K562 (cell line): ENCODE measurements around the gene SH3PXD2B. TPM values are rescaled to one million over a fixed set of nuclear protein-coding genes. Genes with fewer than 3 reads are reported as not detected.

ENCODE experiments used
- HNRNPL ChIP-seq: fragments of 200-400 bp; formaldehyde crosslinking; IDR thresholded peaks from 2 replicates; pipeline ENCODE4 v1.6.1; 2017; ENCODE audit warnings: low read depth, mild to moderate bottlenecking, low read length
- LCOR ChIP-seq: sonication (generic); formaldehyde crosslinking; IDR thresholded peaks from 2 replicates; pipeline ENCODE4 v1.8.0; 2022; ENCODE audit warnings: mild to moderate bottlenecking, missing genetic modification reagents
- LEF1 ChIP-seq: fragments of 450-650 bp; IDR thresholded peaks from 2 replicates; pipeline ENCODE4 v1.6.1; 2016; ENCODE audit warnings: mild to moderate bottlenecking
- MYC ChIP-seq, 2 experiments: fragments of 250-450 bp in 1 of 2; sonication (Bioruptor Pico) in 1 of 2; IDR thresholded peaks; 2 replicates each; pipeline versions ENCODE4 v1.5.1 to v1.6.1; 2012 to 2021; ENCODE audit warnings: low read depth in 2 of 2, borderline replicate concordance in 1 of 2, improper control_type of control experiment in 1 of 2, low read length in 1 of 2, mild to moderate bottlenecking in 1 of 2, moderate library complexity in 1 of 2
- NR2F6 ChIP-seq: fragments of 450-650 bp; formaldehyde crosslinking; IDR thresholded peaks from 2 replicates; pipeline ENCODE4 v1.4.0; 2020; ENCODE audit warnings: mild to moderate bottlenecking
- PHF21A ChIP-seq: fragments of 450-650 bp; IDR thresholded peaks from 2 replicates; pipeline ENCODE4 v1.6.1; 2017; ENCODE audit warnings: low read depth, borderline replicate concordance
- POLR2H ChIP-seq: IDR thresholded peaks from 2 replicates; pipeline ENCODE4 v1.6.1; 2016; ENCODE audit warnings: missing genetic modification characterization, low read depth, mild to moderate bottlenecking, control low read depth, missing compliant biosample characterization, moderate library complexity
- RREB1 ChIP-seq: fragments of 250-450 bp; sonication (Bioruptor Pico); IDR thresholded peaks from 2 replicates; pipeline ENCODE4 v1.4.0; 2020
- TCF3 ChIP-seq: sonication (generic); formaldehyde crosslinking; IDR thresholded peaks from 2 replicates; pipeline ENCODE4 v1.4.0; 2020; ENCODE audit warnings: mild to moderate bottlenecking, missing genetic modification reagents
- ZNF121 ChIP-seq: sonication (generic); formaldehyde crosslinking; conservative IDR thresholded peaks from 2 replicates; pipeline ENCODE4 v1.8.0; 2022; ENCODE audit warnings: missing genetic modification reagents
- ZNF146 ChIP-seq: IDR thresholded peaks from one replicate; pipeline ENCODE4 v1.6.1; 2018; ENCODE audit warnings: missing compliant biosample characterization; ENCODE audit not compliant: unreplicated experiment
- ZNF384 ChIP-seq: IDR thresholded peaks from 2 replicates; pipeline ENCODE4 v1.6.1; 2012; ENCODE audit warnings: low read depth, low read length, improper control_type of control experiment
- polyA plus RNA-seq, 8 experiments: library from polyadenylated mRNA; depleted of rRNA in 4 of 8; stranded (reverse) in 5 of 8; unstranded in 3 of 8; fragments of >200 nt; fragmentation: Nextera tagmentation in 2 of 8; fragmentation: Illumina TruSeq in 1 of 8; extraction: Ambion mirVana in 2 of 8; extraction: Trizol in 1 of 8; gene quantifications; 2 replicates each; pipeline versions ENCODE4 v1.2.1 to v1.2.3, GENCODE V29; 2011 to 2014; ENCODE audit warnings: inconsistent platforms in 1 of 8, missing spikeins in 1 of 8
- total RNA-seq, 7 experiments: library from RNA; depleted of rRNA in 6 of 7; stranded (reverse); fragments of >200 nt in 6 of 7; fragmentation: Illumina TruSeq in 2 of 7; extraction: Trizol in 2 of 7; gene quantifications; 2 replicates each; pipeline versions ENCODE4 v1.2.1 to v1.2.3, GENCODE V29; 2011 to 2021; ENCODE audit warnings: low replicate concordance in 1 of 7
- TF ChIP-seq, protein P1 (sequence below), 3 experiments: IDR thresholded peaks in 2 of 3; conservative IDR thresholded peaks in 1 of 3; 2 replicates each; pipeline ENCODE4 v1.5.1; 2011 to 2012; ENCODE audit warnings: low read length in 3 of 3, mild to moderate bottlenecking in 3 of 3, control low read depth in 2 of 3, improper control_type of control experiment in 1 of 3, inconsistent platforms in 1 of 3, low read depth in 1 of 3, mixed read lengths in 1 of 3, moderate library complexity in 1 of 3; ENCODE audit not compliant: insufficient read depth in 2 of 3
- TF ChIP-seq, protein P2 (sequence below): sonication (generic); formaldehyde crosslinking; IDR thresholded peaks from 2 replicates; pipeline ENCODE4 v1.8.1; 2023; ENCODE audit warnings: missing genetic modification reagents, mild to moderate bottlenecking, borderline replicate concordance

The SH3PXD2B gene
- total and polyA plus RNA-seq, 9 of the 15 experiments (the other 6 are each of a cell fraction or from before 2014, with no cell fraction given) = 0.04 to 0.66 (median 0.19) TPM

GRCh38 chr5:172479034-172479783 lies 24.9 kb upstream of the SH3PXD2B start (continued):
- TF ChIP-seq MYC (IDR thresholded peaks at IDR 0.05; ENCODE audit: low read depth, low read length) (0 out of 2 replicates have a peak, but pooled peaks have one; percentile 12), MYC (CRISPR knock-in tag; IDR thresholded peaks at IDR 0.05; ENCODE audit: borderline replicate concordance, low read depth) (no peak), NR2F6 (CRISPR knock-in tag) (no peak), TCF3 (CRISPR knock-in tag) (no peak), PHF21A (no peak), POLR2H (tag) (no peak), LCOR (no peak), ZNF146 (CRISPR knock-in tag) (no peak), RREB1 (CRISPR knock-in tag) (no peak), HNRNPL (no peak), LEF1 (no peak), ZNF121 (CRISPR knock-in tag) (no peak), ZNF384 (no peak)
- TF ChIP-seq, protein P1, sequence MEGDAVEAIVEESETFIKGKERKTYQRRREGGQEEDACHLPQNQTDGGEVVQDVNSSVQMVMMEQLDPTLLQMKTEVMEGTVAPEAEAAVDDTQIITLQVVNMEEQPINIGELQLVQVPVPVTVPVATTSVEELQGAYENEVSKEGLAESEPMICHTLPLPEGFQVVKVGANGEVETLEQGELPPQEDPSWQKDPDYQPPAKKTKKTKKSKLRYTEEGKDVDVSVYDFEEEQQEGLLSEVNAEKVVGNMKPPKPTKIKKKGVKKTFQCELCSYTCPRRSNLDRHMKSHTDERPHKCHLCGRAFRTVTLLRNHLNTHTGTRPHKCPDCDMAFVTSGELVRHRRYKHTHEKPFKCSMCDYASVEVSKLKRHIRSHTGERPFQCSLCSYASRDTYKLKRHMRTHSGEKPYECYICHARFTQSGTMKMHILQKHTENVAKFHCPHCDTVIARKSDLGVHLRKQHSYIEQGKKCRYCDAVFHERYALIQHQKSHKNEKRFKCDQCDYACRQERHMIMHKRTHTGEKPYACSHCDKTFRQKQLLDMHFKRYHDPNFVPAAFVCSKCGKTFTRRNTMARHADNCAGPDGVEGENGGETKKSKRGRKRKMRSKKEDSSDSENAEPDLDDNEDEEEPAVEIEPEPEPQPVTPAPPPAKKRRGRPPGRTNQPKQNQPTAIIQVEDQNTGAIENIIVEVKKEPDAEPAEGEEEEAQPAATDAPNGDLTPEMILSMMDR (IDR thresholded peaks at IDR 0.05 in 2 of 3, conservative IDR thresholded peaks at IDR 0.05 in 1 of 3; ENCODE audit: insufficient read depth in 2 of 3, low read depth in 1 of 3, low read length in 3 of 3) = peak; percentile 88 to 98 (median 98)
- TF ChIP-seq, protein P2, sequence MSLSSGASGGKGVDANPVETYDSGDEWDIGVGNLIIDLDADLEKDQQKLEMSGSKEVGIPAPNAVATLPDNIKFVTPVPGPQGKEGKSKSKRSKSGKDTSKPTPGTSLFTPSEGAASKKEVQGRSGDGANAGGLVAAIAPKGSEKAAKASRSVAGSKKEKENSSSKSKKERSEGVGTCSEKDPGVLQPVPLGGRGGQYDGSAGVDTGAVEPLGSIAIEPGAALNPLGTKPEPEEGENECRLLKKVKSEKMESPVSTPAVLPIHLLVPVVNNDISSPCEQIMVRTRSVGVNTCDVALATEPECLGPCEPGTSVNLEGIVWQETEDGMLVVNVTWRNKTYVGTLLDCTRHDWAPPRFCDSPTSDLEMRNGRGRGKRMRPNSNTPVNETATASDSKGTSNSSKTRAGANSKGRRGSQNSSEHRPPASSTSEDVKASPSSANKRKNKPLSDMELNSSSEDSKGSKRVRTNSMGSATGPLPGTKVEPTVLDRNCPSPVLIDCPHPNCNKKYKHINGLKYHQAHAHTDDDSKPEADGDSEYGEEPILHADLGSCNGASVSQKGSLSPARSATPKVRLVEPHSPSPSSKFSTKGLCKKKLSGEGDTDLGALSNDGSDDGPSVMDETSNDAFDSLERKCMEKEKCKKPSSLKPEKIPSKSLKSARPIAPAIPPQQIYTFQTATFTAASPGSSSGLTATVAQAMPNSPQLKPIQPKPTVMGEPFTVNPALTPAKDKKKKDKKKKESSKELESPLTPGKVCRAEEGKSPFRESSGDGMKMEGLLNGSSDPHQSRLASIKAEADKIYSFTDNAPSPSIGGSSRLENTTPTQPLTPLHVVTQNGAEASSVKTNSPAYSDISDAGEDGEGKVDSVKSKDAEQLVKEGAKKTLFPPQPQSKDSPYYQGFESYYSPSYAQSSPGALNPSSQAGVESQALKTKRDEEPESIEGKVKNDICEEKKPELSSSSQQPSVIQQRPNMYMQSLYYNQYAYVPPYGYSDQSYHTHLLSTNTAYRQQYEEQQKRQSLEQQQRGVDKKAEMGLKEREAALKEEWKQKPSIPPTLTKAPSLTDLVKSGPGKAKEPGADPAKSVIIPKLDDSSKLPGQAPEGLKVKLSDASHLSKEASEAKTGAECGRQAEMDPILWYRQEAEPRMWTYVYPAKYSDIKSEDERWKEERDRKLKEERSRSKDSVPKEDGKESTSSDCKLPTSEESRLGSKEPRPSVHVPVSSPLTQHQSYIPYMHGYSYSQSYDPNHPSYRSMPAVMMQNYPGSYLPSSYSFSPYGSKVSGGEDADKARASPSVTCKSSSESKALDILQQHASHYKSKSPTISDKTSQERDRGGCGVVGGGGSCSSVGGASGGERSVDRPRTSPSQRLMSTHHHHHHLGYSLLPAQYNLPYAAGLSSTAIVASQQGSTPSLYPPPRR = no peak
